Cardiac muscle cell (in vitro differentiated cells and primary cell): ENCODE data around the gene EDC3. TPM values are rescaled to one million over a fixed set of nuclear protein-coding genes. Genes with fewer than 3 reads are reported as not detected.

Experiments
- DNase-seq, 2 donors: peaks; one replicate each; pipeline versions ENCODE4 v3.0.0 to v3.0.0-alpha.2; 2010 to 2017; ENCODE audit warnings: low read depth in 1 of 2, low spot score in 1 of 2
- H3K27ac ChIP-seq: fragments of 200-600 bp; sonication (generic); 2 replicates; pipeline ENCODE4 v1.5.1; 2016
- H3K27me3 ChIP-seq: fragments of 200-600 bp; sonication (generic); 2 replicates; pipeline ENCODE4 v1.6.0; 2016; ENCODE audit warnings: control low read depth
- H3K36me3 ChIP-seq: fragments of 200-600 bp; sonication (generic); 2 replicates; pipeline ENCODE4 v1.5.1; 2016; ENCODE audit warnings: control low read depth
- H3K4me1 ChIP-seq: fragments of 200-600 bp; sonication (generic); 2 replicates; pipeline ENCODE4 v1.8.1; 2017; ENCODE audit warnings: low read depth, mild to moderate bottlenecking, mixed run types
- H3K4me3 ChIP-seq: fragments of 200-600 bp; sonication (generic); 2 replicates; pipeline ENCODE4 v1.5.1; 2016; ENCODE audit warnings: mild to moderate bottlenecking
- H3K9me3 ChIP-seq: fragments of 200-600 bp; sonication (generic); 2 replicates; pipeline ENCODE4 v1.5.1; 2017; ENCODE audit warnings: low read depth, mild to moderate bottlenecking, control low read depth
- polyA plus RNA-seq: library from polyadenylated mRNA; unstranded; fragments of >200 nt; fragmentation: Nextera tagmentation; extraction: Ambion mirVana; gene quantifications from 2 replicates; pipeline ENCODE4 v1.2.1, GENCODE V29; 2016
- total RNA-seq: library from RNA; depleted of rRNA; stranded (reverse); fragments of >200 nt; gene quantifications from 2 replicates; pipeline ENCODE4 v1.2.3, GENCODE V29; 2016
- TF ChIP-seq, protein P1 (sequence below): IDR thresholded peaks from 2 replicates; pipeline ENCODE4 v1.5.1; 2012; ENCODE audit warnings: low read depth, mild to moderate bottlenecking, low read length

EDC3 gene
- total and polyA plus RNA-seq, 2 experiments from 2014 or later, result 17.6 to 25.2 TPM

DNA sequence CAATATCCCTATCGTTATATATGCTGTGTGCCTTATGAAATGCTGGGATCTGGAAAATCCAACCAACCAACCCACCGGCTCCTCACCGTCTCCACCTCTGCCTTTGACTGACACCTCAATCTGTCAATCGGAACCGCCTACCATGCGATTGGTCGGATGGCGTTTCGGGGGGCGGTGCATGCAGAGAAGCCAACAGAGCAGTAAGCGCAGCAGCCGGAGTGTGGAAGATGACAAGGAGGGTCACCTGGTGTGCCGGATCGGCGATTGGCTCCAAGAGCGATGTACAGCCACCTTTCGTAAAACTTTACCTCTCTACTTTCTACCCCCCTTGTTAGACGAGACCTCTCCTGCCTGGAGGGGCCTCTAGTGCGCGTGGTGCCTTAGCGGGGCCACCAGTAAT, 73.9 kb downstream of the EDC3 start:
- TF ChIP-seq, protein P1, sequence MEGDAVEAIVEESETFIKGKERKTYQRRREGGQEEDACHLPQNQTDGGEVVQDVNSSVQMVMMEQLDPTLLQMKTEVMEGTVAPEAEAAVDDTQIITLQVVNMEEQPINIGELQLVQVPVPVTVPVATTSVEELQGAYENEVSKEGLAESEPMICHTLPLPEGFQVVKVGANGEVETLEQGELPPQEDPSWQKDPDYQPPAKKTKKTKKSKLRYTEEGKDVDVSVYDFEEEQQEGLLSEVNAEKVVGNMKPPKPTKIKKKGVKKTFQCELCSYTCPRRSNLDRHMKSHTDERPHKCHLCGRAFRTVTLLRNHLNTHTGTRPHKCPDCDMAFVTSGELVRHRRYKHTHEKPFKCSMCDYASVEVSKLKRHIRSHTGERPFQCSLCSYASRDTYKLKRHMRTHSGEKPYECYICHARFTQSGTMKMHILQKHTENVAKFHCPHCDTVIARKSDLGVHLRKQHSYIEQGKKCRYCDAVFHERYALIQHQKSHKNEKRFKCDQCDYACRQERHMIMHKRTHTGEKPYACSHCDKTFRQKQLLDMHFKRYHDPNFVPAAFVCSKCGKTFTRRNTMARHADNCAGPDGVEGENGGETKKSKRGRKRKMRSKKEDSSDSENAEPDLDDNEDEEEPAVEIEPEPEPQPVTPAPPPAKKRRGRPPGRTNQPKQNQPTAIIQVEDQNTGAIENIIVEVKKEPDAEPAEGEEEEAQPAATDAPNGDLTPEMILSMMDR, result no peak
- Histone ChIP-seq H3K9me3 (no peaks in the 10 kb centered on the region), H3K27ac (no peak overlapping the region), H3K27me3 (no peaks in the 10 kb centered on the region), H3K36me3 (peaks cover 74% of the 10 kb centered on the region), H3K4me1 (peaks cover 8% of the 10 kb centered on the region), H3K4me3 (no peak overlapping the region)
- DNase-seq, result no peak

DNA sequence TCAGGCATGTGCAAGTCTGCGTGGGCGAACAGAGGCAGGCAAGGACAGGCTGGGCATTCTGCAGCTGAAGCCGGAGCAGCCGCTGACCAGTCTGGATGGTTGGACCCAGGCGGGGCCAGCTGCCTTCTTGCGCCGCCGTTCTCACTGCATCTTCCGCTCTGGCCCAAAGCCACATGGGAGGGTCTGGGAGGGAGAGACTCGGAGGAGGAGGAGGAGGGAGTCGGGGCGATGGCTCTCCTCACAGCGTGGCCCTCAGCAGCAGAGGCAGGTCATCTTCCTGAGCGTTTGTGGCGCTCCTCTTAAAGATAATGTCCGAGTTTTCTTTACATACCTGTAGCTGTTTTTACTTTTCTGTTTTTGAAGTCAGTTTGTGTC, 74.3 kb downstream of the EDC3 start:
- Histone ChIP-seq H3K27ac (no peak overlapping the region), H3K4me3 (no peak overlapping the region), H3K9me3 (no peaks in the 10 kb centered on the region), H3K36me3 (peaks cover 70% of the 10 kb centered on the region), H3K4me1 (peaks cover 11% of the 10 kb centered on the region), H3K27me3 (no peaks in the 10 kb centered on the region)
- TF ChIP-seq, protein P1, result no peak
- DNase-seq, result no peak

DNA sequence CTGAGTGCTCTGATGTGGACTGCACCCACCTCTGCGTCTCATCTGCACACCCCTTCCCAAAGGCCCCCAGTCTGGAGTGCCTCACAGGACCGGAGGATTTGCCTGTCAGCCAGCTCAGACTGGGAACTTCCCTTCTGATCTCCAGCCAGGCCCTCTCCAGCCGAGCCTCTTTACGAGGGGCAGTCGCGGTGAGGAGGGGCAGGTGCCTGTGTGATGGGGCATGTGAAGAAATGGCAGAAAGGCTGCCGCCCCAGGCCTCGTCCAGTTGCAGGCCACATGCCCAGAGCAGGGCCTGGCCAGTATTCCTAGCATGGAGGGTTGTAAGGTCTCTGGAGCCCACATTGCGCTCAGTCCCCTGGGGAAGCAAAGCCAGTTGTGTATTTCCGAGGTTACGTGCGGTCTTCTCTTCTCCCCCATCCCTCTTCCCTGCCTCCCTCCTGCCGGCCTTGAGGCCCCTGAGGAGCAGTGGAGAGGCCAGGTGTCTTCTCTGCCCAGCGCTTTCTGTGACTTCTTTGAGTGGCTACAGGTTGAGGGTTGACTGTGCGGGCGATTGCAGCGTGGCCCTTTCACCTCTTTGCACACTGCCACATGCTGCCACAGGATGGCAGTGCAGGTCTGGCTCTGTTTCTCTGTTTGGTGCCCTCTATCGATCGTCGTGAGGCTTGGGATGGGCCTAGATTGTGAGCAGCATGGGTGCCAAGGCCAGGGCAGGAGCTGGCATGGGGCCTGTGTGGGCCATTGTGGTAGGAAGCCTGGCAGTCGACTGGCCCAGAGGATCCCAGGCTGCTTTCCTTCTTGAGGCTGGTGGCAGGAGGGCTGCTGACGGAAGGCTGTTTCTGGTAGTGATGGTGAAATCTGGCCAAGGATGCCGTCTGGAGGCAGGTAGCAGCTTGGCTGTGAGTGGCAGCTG, 74.9 kb downstream of the EDC3 start:
- TF ChIP-seq, protein P1, result peak; percentile 91
- H3K27ac ChIP-seq, result no peak overlapping the region
- peaks cover 64% of the 10 kb centered on the region for H3K36me3 ChIP-seq
- H3K4me1 ChIP-seq, result peaks cover 11% of the 10 kb centered on the region
- DNase-seq, result peak; percentile 68 to 73
- no peaks in the 10 kb centered on the region for H3K27me3 ChIP-seq
- H3K4me3 ChIP-seq, result no peak overlapping the region
- H3K9me3 ChIP-seq, result no peaks in the 10 kb centered on the region

DNA sequence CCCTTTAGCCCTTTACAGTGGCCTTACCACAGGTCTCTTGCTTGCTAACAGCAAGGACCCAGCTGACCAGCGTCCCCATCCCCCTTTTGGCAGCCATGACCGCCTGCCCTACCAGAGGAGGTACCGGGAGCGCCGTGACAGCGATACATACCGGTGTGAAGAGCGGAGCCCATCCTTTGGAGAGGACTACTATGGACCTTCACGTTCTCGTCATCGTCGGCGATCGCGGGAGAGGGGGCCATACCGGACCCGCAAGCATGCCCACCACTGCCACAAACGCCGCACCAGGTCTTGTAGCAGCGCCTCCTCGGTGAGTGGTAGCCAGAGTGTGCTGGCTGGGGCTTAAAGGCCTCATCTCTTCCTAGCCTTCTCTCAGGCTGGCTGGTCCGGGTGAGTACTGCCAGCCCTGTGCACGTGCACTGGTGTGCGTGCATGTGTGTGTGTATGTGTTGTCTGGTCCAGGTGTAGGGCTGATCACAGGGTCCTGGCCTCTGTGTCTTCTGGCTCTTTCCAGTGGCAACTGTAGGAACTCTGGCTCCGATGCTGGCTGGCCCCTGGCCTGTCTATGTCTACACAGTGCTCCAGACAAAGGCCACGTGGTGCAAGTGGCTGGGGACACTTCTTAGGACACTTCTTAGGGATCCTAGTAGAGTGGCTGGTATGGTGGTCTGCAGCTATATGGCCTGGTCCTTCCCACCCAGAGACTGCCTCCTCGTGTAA, 75.7 kb downstream of the EDC3 start:
- H3K27ac ChIP-seq, result no peak overlapping the region
- no peak overlapping the region for H3K4me3 ChIP-seq
- H3K9me3 ChIP-seq, result no peaks in the 10 kb centered on the region
- no peak for DNase-seq
- TF ChIP-seq, protein P1, result no peak
- no peaks in the 10 kb centered on the region for H3K27me3 ChIP-seq
- H3K36me3 ChIP-seq, result peaks cover 56% of the 10 kb centered on the region
- peaks cover 11% of the 10 kb centered on the region for H3K4me1 ChIP-seq

DNA sequence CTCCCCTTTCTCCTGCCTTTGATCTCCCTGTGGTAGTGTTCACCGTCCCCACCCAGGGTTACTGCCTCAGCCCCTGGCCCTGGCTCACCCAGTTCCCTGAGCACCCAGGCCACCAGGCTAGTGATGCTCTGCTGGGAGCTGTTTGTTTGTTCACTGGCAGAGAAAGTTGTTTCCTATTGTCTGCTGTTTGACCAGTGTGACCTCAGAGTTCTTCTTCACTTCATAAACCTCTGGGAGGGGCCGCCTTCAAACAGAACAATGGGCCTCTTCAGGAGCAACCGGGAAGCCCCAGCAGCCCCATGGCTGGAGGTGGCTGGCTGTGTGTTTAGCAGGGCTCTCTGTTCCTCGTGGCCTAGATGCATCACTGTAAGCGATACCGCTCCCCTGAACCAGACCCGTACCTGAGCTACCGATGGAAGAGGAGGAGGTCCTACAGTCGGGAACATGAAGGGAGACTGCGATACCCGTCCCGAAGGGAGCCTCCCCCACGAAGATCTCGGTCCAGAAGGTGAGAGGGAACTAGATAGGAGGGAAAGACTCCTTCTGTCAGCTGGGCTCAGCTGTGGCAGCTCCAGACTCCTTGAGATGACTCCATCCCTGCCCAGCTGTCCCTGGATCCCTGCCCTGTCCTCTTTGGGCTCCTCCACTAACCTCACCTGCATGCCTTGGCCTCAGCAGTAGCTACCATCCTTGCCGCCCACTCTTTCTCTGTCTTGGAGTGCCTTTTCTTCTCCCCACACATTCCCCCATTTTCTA, 76.8 kb downstream of the EDC3 start:
- Histone ChIP-seq H3K4me1 (peaks cover 11% of the 10 kb centered on the region), H3K4me3 (no peak overlapping the region)
- TF ChIP-seq, protein P1, result no peak

More for the DNA sequence above, 76.8 kb downstream of the EDC3 start:
- Histone ChIP-seq H3K27ac (no peak overlapping the region), H3K36me3 (peaks cover 45% of the 10 kb centered on the region), H3K27me3 (no peaks in the 10 kb centered on the region), H3K9me3 (no peaks in the 10 kb centered on the region)
- DNase-seq, result no peak
